ENCODE data around the gene TAS2R10. TPM values are rescaled to one million over a fixed set of nuclear protein-coding genes. Genes with fewer than 3 reads are reported as not detected.

TAS2R10 gene, protein sequence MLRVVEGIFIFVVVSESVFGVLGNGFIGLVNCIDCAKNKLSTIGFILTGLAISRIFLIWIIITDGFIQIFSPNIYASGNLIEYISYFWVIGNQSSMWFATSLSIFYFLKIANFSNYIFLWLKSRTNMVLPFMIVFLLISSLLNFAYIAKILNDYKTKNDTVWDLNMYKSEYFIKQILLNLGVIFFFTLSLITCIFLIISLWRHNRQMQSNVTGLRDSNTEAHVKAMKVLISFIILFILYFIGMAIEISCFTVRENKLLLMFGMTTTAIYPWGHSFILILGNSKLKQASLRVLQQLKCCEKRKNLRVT
- total RNA-seq (ENCODE audit: unreplicated experiment), result 0.69 TPM
- long read RNA-seq, result 0 reads

DNA sequence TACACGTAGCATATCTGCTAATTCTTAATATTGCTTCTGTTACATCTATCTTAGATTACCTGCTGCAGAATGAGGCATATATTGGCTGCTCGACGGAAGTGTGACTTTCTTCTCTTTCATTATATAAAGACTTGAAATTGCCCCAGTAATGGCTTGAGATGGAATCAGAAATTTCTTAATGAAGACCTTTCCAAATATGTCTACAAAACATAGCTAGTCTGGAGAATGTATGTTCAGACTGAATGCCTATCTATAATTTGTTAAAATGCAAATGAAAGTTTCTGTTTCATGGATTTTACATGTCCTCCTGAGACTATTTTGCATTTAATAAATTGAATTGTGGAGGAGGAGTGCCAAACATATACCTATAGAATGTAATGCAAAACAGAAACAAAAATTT lies at the start of gene TAS2R10:
Gene TAS2R10, minus strand, starts transcription at position 101 of the 400 bp plus-strand sequence. Its CDS starts 89 bp downstream, at position 12.
- H3K27me3 Mint-ChIP-seq (ENCODE audit: unreplicated experiment), result no peaks in the 10 kb centered on the region
- H3K4me3 Mint-ChIP-seq (ENCODE audit: unreplicated experiment), result no peak within 1 kb of the TSS
- DNase-seq, result no peak
- H3K9me3 Mint-ChIP-seq (ENCODE audit: unreplicated experiment), result no peaks in the 10 kb centered on the region
- H3K36me3 Mint-ChIP-seq (ENCODE audit: unreplicated experiment), result no peaks in the 10 kb centered on the region
- H3K4me1 Mint-ChIP-seq (ENCODE audit: low read depth, unreplicated experiment), result no peaks in the 10 kb centered on the region
- H3K27ac Mint-ChIP-seq (ENCODE audit: unreplicated experiment), result no peak within 1 kb of the TSS
- TF ChIP-seq, protein P1, sequence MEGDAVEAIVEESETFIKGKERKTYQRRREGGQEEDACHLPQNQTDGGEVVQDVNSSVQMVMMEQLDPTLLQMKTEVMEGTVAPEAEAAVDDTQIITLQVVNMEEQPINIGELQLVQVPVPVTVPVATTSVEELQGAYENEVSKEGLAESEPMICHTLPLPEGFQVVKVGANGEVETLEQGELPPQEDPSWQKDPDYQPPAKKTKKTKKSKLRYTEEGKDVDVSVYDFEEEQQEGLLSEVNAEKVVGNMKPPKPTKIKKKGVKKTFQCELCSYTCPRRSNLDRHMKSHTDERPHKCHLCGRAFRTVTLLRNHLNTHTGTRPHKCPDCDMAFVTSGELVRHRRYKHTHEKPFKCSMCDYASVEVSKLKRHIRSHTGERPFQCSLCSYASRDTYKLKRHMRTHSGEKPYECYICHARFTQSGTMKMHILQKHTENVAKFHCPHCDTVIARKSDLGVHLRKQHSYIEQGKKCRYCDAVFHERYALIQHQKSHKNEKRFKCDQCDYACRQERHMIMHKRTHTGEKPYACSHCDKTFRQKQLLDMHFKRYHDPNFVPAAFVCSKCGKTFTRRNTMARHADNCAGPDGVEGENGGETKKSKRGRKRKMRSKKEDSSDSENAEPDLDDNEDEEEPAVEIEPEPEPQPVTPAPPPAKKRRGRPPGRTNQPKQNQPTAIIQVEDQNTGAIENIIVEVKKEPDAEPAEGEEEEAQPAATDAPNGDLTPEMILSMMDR (IDR thresholded peaks at IDR 0.05; ENCODE audit: partially characterized antibody, unreplicated experiment), result no peak

- no peaks in the 10 kb centered on the region for H3K36me3 Mint-ChIP-seq (ENCODE audit: unreplicated experiment)
- DNase-seq, result no peak
- TF ChIP-seq, protein P1 (IDR thresholded peaks at IDR 0.05; ENCODE audit: partially characterized antibody, unreplicated experiment), result no peak
- H3K9me3 Mint-ChIP-seq (ENCODE audit: unreplicated experiment), result peaks cover 1% of the 10 kb centered on the region
- no peak overlapping the region for H3K27ac Mint-ChIP-seq (ENCODE audit: unreplicated experiment)
- no peaks in the 10 kb centered on the region for H3K4me1 Mint-ChIP-seq (ENCODE audit: low read depth, unreplicated experiment)
- no peak overlapping the region for H3K4me3 Mint-ChIP-seq (ENCODE audit: unreplicated experiment)
- H3K27me3 Mint-ChIP-seq (ENCODE audit: unreplicated experiment), result no peaks in the 10 kb centered on the region
Observed at GRCh38 chr12:10873378-10873777, 47.2 kb upstream of the TAS2R10 start.

DNA sequence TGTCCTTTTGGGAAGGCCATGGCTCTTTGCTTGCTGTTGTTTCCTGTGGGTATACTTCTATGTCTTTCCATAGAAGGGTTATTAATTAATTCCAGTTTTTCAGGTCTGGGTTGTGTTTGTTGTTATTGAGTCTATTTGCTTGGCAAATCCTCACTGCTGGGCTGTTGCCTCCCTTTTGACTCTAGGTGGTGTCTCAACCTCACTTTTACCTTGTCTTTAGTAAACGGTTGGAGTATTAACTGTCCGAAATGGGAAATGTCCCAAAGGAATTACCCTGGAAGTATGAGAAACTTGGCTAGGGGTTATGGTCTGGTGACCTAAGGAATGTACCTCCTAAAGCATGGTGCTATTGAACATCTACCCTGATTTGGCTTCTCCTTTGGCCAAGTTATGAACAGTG lies 41.2 kb upstream of the TAS2R10 start:
- DNase-seq, result no peak
- no peaks in the 10 kb centered on the region for H3K27me3 Mint-ChIP-seq (ENCODE audit: unreplicated experiment)
- no peak overlapping the region for H3K27ac Mint-ChIP-seq (ENCODE audit: unreplicated experiment)
- H3K4me3 Mint-ChIP-seq (ENCODE audit: unreplicated experiment), result no peak overlapping the region
- TF ChIP-seq, protein P1 (IDR thresholded peaks at IDR 0.05; ENCODE audit: partially characterized antibody, unreplicated experiment), result no peak
- no peaks in the 10 kb centered on the region for H3K4me1 Mint-ChIP-seq (ENCODE audit: low read depth, unreplicated experiment)
- no peaks in the 10 kb centered on the region for H3K9me3 Mint-ChIP-seq (ENCODE audit: unreplicated experiment)
- H3K36me3 Mint-ChIP-seq (ENCODE audit: unreplicated experiment), result no peaks in the 10 kb centered on the region

GRCh38 chr12:10863512-10864218 lies 37.5 kb upstream of the TAS2R10 start:
- H3K4me1 Mint-ChIP-seq (ENCODE audit: low read depth, unreplicated experiment), result no peaks in the 10 kb centered on the region
- peaks cover 4% of the 10 kb centered on the region for H3K9me3 Mint-ChIP-seq (ENCODE audit: unreplicated experiment)
- DNase-seq, result no peak
- TF ChIP-seq, protein P1 (IDR thresholded peaks at IDR 0.05; ENCODE audit: partially characterized antibody, unreplicated experiment), result no peak
- H3K27ac Mint-ChIP-seq (ENCODE audit: unreplicated experiment), result no peak overlapping the region
- H3K4me3 Mint-ChIP-seq (ENCODE audit: unreplicated experiment), result no peak overlapping the region
- H3K36me3 Mint-ChIP-seq (ENCODE audit: unreplicated experiment), result no peaks in the 10 kb centered on the region
- no peaks in the 10 kb centered on the region for H3K27me3 Mint-ChIP-seq (ENCODE audit: unreplicated experiment)

- Mint-ChIP-seq H3K4me1 (ENCODE audit: low read depth, unreplicated experiment) (no peaks in the 10 kb centered on the region), H3K27me3 (ENCODE audit: unreplicated experiment) (no peaks in the 10 kb centered on the region), H3K36me3 (ENCODE audit: unreplicated experiment) (peaks cover 18% of the 10 kb centered on the region), H3K27ac (ENCODE audit: unreplicated experiment) (no peak overlapping the region), H3K9me3 (ENCODE audit: unreplicated experiment) (peaks cover 14% of the 10 kb centered on the region), H3K4me3 (ENCODE audit: unreplicated experiment) (no peak overlapping the region)
- TF ChIP-seq, protein P1 (IDR thresholded peaks at IDR 0.05; ENCODE audit: partially characterized antibody, unreplicated experiment), result no peak
- no peak for DNase-seq
Observed at GRCh38 chr12:10861366-10861765, 35.2 kb upstream of the TAS2R10 start.
